ENCODE results near the gene PDE11A.

Gene PDE11A

DNA sequence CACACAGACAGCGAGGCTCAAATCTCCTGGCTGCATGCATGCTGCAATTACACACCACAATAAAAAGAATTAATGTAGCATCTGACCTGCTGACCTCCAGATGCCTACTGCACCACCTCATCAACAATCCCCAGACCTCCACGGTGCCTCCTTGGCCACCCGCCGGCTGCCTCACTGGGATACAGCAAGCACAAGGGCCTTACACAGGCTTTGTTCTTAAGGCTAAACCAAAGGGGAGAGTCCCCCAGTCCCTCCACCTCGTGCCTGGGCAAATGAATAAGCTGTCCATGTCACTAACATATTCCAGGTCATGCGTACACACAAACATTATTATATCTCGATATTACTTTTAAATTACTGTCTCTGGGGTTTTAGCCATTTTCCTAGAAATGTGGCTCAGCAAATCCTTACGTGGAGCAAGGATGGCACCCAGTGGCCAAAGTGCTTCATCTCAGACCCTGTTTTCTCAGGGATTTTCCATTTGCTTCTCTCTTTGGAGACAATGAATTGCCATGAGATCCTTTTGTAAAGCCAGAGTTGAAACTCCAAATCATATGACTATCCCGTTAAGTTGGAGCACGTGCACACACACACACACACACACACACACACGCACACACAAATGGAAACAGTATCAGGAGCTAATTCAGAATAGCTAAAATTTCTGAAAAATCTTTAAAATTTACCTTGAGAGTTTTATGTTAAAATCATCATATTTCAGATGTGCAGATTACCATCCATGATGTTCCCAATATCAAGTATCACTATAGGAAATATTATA, 313.8 kb downstream of the PDE11A start:
- no peak for DNase-seq (ENCODE audit: low read depth)

GRCh38 chr2:177756336-177756735, 316.2 kb downstream of the PDE11A start:
- no peak for DNase-seq (ENCODE audit: low read depth)

DNA sequence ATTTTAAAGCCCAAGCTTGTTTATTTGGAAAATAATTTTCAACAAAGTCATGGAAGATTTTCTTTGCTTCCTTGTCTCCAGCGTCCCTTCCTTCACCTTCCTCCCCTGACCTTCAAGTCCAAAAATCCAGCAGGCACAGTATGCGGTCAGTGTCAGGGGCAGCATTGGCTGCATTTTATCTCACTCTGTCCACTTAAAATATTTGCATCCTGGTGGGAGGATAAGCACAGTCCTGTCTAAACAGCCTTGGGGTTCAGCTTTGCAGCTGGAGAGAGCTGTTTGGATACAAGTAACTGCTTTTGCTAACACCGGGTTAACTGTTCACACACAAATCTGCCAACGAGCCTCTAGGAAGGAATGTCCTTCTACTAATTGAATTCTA, 318.1 kb downstream of the PDE11A start:
- no peak for DNase-seq (ENCODE audit: low read depth)

DNA sequence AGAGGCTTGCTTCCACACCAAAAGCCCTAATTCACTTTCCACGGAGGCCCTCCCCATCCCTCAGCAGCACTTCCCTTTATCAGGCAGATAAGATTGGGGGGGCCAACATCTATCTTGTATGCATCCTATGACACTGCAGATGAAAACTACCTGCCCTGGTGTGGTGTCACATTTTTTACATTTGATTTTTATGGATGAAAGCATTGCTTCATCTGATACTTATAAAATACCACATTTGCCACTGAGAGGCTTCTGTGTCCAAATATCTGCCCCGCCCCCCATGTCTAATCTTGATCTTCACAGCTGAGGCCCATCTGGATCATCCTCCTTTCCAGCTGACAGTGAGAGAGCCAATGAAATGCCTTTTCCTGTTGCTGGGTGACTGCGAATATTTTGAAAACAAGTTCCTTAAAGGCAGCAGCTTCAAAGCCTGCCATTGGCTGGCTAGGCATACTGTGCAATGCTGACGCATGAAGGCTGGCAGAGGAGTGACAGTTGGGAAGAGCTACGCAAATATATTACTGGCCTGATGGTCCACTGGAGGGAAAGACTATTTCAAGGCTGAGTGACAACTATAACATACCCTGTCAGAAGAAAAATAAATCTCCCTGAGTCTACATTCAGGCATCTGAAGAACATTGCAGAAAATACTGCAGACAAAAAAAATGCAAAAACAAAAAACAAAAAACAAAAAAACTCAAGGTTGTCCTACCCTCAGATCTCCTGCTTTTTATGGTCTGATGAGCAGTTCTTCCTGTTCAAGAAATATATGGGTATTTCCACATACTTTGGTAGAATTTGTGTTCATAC, 318.7 kb downstream of the PDE11A start:
- DNase-seq (ENCODE audit: low read depth): no peak

- no peak for DNase-seq (ENCODE audit: low read depth)
Measured at GRCh38 chr2:177748360-177748759, 324.2 kb downstream of the PDE11A start.

- DNase-seq (ENCODE audit: low read depth): no peak
Measured at GRCh38 chr2:177747384-177747783, 325.2 kb downstream of the PDE11A start.

GRCh38 chr2:177746358-177746757, 326.2 kb downstream of the PDE11A start:
- DNase-seq (ENCODE audit: low read depth): no peak

DNA sequence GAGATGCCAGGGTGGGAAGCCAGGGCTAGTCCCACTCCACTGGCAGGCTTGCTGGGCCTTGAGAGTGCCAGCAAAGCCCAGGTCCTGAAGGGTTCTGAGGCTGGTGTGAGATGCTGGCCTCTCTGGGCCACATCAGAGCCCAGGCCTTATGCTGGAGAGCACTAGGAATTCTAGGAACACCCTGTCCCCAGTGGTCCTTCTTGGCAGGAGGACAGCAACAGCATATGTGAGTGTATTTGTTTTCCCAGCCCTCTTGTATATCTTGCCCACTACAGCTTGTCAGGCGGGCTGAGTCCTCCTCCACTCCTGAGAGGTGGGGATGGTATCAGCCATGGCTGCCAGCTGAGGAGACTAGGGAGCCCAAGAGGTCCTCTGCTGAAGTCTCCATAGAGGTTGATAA, 327.0 kb downstream of the PDE11A start:
- no peak for DNase-seq (ENCODE audit: low read depth)

- DNase-seq (ENCODE audit: low read depth): no peak
Measured at GRCh38 chr2:177742851-177743250, 329.7 kb downstream of the PDE11A start.

GRCh38 chr2:177741866-177742265, 330.7 kb downstream of the PDE11A start:
- no peak for DNase-seq (ENCODE audit: low read depth)

- no peak for DNase-seq (ENCODE audit: low read depth)
Measured at GRCh38 chr2:177740700-177741099, 331.9 kb downstream of the PDE11A start.

- DNase-seq (ENCODE audit: low read depth): no peak
Measured at GRCh38 chr2:177738461-177739235, 333.9 kb downstream of the PDE11A start.

DNA sequence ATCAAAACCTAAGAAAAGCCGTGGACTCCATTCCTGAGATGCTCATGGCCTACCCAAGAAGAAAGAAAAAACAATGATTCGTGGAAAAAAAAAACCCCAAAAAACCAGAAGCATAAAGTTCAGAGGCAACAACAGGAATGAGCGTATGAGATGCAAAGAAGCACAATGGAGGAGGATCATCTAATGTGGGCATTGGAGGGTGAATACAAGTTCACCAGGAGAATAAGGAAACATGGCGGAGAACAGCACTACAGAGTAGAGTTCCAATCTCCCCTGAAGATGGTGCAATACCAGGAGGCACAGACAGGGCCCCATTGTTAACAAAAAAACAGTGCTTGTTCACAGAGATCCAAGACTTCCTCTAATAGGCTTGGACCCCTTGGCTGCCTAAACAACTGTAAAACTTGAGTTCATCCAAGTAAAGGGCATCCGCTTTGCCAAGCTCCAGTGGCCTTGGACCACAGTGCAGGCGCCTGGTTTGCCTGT, 337.2 kb downstream of the PDE11A start:
- no peak for DNase-seq (ENCODE audit: low read depth)

DNA sequence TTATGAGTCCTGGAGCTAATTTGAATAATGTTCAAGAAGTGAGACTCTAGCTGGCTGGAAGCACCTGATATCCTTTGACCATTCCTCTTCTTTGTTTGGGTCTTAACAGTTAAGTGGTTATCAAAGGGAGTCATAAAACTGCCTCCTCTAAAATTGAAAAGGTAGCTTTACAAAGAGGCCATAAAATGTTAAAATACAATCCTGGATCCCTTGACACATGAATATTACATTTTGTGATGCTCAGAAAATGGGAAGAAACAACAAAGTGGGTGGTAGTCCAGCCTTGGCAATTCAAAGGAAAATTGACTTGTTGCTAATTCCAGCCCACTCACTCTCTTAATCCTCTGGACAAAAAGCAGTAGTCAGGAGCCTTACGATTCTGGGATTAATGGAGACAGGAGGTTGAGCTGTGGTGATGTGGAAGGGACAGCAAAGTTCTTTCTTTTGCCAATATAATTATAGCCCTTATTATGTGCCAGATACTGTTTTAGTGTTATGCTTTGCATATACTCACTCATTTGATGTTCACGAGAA, 339.2 kb downstream of the PDE11A start:
- no peak for DNase-seq (ENCODE audit: low read depth)

DNA sequence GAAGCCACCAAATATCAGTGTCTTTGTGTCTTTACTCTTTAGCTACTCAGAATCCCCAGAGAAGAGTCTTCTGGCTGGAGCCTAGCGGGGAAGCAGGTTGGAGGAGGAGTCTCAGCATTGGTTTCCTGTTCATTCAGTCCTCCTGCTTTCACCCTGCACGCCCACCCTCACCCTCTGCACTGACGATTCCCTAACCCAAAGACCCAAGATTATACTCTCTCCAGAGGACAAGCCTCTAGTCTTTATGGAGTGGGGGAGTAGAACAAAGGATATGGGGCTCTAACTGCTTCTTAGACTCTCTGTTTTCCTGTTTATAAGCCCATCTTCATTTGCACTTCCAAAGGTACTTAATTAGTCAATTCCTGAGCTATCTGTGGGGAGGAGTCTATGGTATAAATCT, 341.2 kb downstream of the PDE11A start:
- DNase-seq (ENCODE audit: low read depth): no peak

GRCh38 chr2:177730792-177731191, 341.8 kb downstream of the PDE11A start:
- DNase-seq (ENCODE audit: low read depth): no peak

DNA sequence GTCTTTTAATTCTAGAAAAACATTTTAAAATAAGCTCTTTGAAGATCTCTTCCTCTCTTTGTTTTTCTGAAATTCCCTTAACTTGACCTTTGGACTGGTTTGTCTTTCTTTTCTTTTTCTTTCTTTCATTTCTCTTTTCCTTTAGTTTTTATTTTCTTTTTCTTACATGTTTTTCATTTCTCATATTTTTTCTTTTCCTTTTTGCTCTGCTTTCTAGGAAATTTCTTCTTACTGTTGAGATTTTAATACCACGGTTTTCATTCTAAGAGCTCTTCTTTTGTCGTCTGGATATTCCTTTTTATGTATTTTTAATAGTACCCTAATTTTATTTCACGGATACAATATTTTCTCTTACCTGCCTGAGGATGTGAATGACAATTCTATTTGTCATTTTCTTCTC, 342.2 kb downstream of the PDE11A start:
- no peak for DNase-seq (ENCODE audit: low read depth)

DNA sequence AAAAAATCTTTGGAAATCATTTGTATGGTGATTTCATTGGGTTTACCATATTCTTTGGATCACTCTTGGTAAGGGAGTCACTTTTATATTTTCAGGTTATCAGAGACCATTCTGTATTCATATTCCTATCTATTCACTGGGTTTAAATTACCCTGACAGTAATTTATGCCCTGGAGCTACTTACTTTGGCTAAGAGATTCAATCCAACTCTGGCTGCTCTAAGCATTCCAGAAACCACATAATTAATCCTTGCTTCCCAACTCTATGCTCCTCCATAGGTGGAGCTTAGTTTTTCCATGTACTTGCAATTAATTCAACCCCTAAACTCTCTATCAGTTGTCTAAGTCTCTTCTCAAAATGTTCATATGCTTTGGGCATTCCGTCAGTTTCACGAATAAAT, 343.7 kb downstream of the PDE11A start:
- DNase-seq (ENCODE audit: low read depth): no peak

GRCh38 chr2:177728399-177728765, 344.2 kb downstream of the PDE11A start:
- no peak for DNase-seq (ENCODE audit: low read depth)

DNA sequence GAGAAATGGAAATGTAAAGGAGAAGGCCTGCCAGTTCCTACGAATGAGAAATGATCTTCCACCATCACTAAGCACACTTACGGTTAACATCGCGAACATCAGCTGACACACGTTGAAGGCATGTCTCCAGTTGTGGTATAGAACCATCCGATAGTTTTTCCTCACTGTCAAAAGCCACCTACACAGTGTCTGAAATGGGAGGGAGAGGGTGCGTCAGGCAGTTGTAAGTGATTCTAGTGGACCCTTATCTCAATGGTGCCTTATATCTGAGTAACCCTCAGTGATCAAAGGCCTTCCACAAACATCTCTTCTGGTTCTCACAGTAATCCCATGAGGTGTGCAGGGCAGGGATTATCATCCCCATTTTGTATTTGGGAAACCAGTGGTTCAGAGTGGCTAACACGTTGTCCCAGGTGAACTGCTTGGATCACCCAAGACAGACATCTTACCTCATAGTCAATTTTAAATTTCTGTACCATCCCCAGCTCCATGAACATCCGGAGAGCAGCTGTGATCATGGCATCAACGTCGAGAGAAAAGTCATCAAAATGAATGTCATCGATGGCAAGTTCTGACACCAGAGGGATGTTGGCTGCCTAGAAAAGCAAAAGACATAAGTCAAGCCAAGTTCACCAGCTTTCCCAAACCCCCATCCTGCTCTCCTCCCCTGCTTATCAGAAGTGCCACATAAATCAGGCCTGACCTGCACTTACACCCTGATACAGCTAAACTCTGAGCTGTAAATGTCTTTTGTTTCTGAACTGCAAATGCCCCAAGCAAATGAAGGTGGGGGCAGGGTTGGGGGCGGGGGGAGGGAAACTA, 344.8 kb downstream of the PDE11A start:
- no peak for DNase-seq (ENCODE audit: low read depth)

GRCh38 chr2:177726931-177727348, 345.6 kb downstream of the PDE11A start:
- no peak for DNase-seq (ENCODE audit: low read depth)
